ENCODE data around the gene NKX1-1. TPM values are rescaled to one million over a fixed set of nuclear protein-coding genes. Genes with fewer than 3 reads are reported as not detected.
A peak's percentile ranks its signal among the peaks of the same experiment; 100 is the strongest.

NKX1-1 gene
- total RNA-seq, 4 donors from 2014 or later: not detected

GRCh38 chr4:1403177-1403583 is 3.1 kb downstream of the NKX1-1 start:
- no peak for TF ChIP-seq CTCF (IDR thresholded peaks at IDR 0.05)
- TF ChIP-seq POLR2A (IDR thresholded peaks at IDR 0.05): no peak
- DNase-seq: no peak
- Histone ChIP-seq H3K36me3 (no peaks in the 10 kb centered on the region), H3K4me1 (peaks cover 5 to 64% (median 44%) of the 10 kb centered on the region in 3 donors), H3K27ac (no peak overlapping the region), H3K27me3 (peaks cover 34 to 94% (median 58%) of the 10 kb centered on the region in 4 donors), H3K9me3 (peaks cover 0 to 8% (median 0%) of the 10 kb centered on the region in 3 donors), H3K4me3 (peak overlapping the region in 2 of 4 donors; percentile 24 to 45)
- intact Hi-C loops (cut with DNase I): no loop called here
- 0% methylated on average over 1 of the region's 58 CpGs; no CpG with 5 or more reads in 1 of the 2 donors for WGBS, 2 donors

- Histone ChIP-seq H3K36me3 (no peaks in the 10 kb centered on the region), H3K4me3 (peak overlapping the region in 2 of 4 donors; percentile 18 to 24), H3K9me3 (peaks cover 0 to 8% (median 0%) of the 10 kb centered on the region in 3 donors), H3K27me3 (peaks cover 33 to 88% (median 55%) of the 10 kb centered on the region in 4 donors), H3K27ac (no peak overlapping the region), H3K4me1 (peaks cover 5 to 58% (median 41%) of the 10 kb centered on the region in 3 donors)
- 0 to 2% methylated on average over 5 to 11 of the region's 69 CpGs for WGBS, 2 donors
- intact Hi-C loops (cut with DNase I): no loop called here
- TF ChIP-seq CTCF (IDR thresholded peaks at IDR 0.05) (no peak), POLR2A (IDR thresholded peaks at IDR 0.05) (no peak)
- no peak for DNase-seq
Measured at GRCh38 chr4:1402516-1403091, 3.6 kb downstream of the NKX1-1 start.

- no peak for TF ChIP-seq POLR2A (IDR thresholded peaks at IDR 0.05)
- no peak for TF ChIP-seq CTCF (IDR thresholded peaks at IDR 0.05)
- intact Hi-C loops (cut with DNase I): no loop called here
- Histone ChIP-seq H3K36me3 (no peaks in the 10 kb centered on the region), H3K9me3 (peaks cover 0 to 11% (median 0%) of the 10 kb centered on the region in 3 donors), H3K27me3 (peaks cover 31 to 83% (median 51%) of the 10 kb centered on the region in 4 donors), H3K4me3 (no peak overlapping the region), H3K27ac (no peak overlapping the region), H3K4me1 (peaks cover 5 to 53% (median 35%) of the 10 kb centered on the region in 3 donors)
- WGBS, 2 donors: 4% methylated on average over 14 of the region's 24 CpGs; no CpG with 5 or more reads in 1 of the 2 donors
- DNase-seq: no peak
Measured at GRCh38 chr4:1402021-1402515, 4.2 kb downstream of the NKX1-1 start.

- TF ChIP-seq POLR2A (IDR thresholded peaks at IDR 0.05) (no peak), CTCF (IDR thresholded peaks at IDR 0.05) (no peak)
- Histone ChIP-seq H3K9me3 (peaks cover 0 to 17% (median 0%) of the 10 kb centered on the region in 3 donors), H3K27ac (no peak overlapping the region), H3K4me3 (no peak overlapping the region), H3K4me1 (peaks cover 5 to 47% (median 30%) of the 10 kb centered on the region in 3 donors), H3K27me3 (peaks cover 27 to 78% (median 46%) of the 10 kb centered on the region in 4 donors), H3K36me3 (no peaks in the 10 kb centered on the region)
- intact Hi-C loops (cut with DNase I): no loop called here
- DNase-seq: no peak
- no CpG with 5 or more reads among the region's 18 CpGs for WGBS, 2 donors
Measured at GRCh38 chr4:1401409-1402020, 4.7 kb downstream of the NKX1-1 start.

- WGBS, 2 donors: 80% methylated on average over 3 of the region's 14 CpGs; no CpG with 5 or more reads in 1 of the 2 donors
- intact Hi-C loops (cut with DNase I): no loop called here
- H3K4me3 ChIP-seq: no peak overlapping the region
- H3K36me3 ChIP-seq: peaks cover 0 to under 1% (median 0%) of the 10 kb centered on the region in 3 donors
- H3K4me1 ChIP-seq: peaks cover 5 to 41% (median 26%) of the 10 kb centered on the region in 3 donors
- DNase-seq: no peak
- H3K27ac ChIP-seq: no peak overlapping the region
- H3K9me3 ChIP-seq: peaks cover 0 to 22% (median 0%) of the 10 kb centered on the region in 3 donors
- no peak for TF ChIP-seq POLR2A (IDR thresholded peaks at IDR 0.05)
- TF ChIP-seq CTCF (IDR thresholded peaks at IDR 0.05): no peak
- H3K27me3 ChIP-seq: peaks cover 27 to 72% (median 44%) of the 10 kb centered on the region in 4 donors
Measured at GRCh38 chr4:1400831-1401408, 5.3 kb downstream of the NKX1-1 start.

All from esophagus squamous epithelium (tissue), 5 donors.